ENCODE results near the gene BTBD18.

The BTBD18 gene

DNA sequence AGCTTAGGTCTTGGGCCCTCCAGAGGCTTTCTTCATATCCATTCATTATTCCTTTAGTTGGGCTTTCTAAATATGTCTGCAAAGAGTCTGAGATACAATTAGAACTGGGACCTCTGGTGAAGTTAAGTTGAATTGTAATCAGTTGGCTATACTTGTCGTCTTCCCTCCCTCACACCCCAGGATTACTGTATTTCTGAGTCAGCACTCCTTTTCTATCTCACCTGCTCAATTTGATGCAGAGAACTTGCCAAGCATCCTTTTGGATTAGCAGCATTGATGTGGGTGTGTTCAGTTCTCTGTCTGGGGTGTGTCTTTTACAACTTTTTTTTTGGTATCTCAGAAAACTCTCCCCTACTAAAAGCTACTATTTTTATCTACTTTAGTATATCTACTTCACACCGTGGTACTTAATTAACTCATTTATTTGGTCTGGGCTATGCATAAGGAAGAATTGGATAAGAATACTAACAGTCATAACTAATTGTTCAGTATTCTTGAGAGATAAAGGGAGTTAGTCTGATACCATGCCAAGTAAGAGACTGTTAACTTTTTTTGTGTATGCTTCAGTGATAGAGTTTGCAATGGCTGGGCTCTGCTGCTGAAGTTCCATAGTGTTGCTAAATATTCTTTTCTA lies 25.1 kb upstream of the BTBD18 start:
- DNase-seq (ENCODE audit: low spot score): no peak

DNA sequence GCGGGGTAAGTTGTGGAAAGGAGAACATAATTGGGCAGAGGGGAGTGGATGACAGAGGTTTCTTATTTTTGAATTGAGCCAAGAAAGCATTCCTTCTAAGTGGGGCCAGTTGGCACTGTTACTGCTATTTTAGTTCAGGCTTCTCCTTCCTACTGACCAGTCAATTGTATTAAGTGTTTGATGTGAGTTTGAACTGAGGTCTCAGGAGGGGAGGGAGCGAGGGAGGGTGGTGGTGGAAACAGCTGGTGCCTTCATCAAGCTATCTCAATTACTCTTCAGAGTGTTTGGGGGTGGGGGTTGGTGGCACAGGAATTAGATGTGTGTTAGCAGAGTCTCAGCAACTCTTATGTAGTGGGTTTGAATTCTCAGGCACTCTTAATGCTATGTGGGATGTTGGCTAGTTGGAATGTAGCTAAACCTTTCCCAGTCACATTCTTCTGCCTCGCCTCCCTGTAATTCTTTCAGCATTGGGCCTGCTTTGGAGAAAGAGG lies 24.5 kb upstream of the BTBD18 start:
- DNase-seq (ENCODE audit: low spot score): no peak

DNA sequence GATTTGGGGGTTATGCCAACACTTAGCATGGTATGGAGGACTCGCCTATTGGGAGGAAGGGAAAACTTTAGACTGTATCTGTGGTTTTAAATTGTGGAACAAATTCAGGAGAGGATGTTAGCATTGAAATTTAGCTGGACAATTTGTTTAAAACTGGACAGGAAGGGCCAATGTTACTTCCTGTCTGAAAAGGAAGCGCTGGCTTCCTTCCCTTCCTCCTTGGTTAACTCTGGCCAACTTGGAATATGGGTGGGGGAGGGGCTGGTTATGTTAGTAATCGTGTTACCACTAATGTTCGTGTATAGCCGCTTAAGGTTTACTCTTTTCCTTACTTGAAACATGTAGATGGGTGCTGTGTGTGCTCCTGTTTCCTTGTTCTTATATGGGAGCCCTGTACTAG lies 23.9 kb upstream of the BTBD18 start:
- DNase-seq (ENCODE audit: low spot score): no peak

DNA sequence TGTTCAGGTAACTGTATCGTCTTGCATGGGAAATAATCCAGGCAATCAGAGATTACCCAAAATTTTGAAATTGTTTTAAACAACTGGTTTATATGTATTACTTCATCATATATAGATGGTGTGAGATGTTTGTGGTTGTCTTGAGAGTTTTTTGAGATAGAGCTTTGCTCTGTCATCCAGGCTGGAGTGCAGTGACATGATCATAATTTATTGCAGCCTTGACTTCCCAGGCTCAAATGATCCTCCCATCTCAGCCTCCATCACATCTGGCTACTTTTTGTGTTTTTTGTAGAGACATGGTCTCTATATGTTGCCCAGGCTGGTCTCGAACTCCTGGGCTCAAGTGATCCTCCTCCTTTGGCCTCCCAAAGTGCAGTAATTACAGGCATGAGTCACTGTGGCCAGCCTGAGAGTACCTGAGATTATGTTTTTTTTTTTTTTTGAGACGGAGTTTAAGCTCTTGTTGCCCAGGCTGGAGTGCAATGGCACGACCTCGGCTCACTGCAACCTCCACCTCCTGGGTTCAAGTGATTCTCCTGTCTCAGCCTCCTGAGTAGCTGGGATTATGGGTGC lies 21.5 kb upstream of the BTBD18 start:
- DNase-seq (ENCODE audit: low spot score): no peak

DNA sequence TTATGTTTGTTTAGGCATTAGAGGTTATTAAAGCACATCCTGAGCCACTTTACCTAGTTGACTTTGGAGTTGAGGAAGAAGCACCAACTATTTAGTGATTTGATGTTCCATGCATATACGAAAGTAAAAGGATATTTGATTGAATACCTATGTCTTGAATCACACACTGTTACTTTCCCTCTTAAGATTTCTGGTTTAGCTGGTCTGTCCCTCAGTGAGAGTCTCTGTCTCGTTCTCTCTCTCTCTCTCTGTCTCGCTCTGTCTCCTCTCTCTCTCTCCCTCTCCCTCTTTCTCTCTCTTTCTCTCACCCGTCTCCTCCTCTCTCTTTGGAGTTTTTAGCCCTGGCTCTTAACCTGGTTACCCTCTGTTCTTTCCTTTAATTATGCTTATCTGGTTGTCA lies 20.9 kb upstream of the BTBD18 start:
- no peak for DNase-seq (ENCODE audit: low spot score)

DNA sequence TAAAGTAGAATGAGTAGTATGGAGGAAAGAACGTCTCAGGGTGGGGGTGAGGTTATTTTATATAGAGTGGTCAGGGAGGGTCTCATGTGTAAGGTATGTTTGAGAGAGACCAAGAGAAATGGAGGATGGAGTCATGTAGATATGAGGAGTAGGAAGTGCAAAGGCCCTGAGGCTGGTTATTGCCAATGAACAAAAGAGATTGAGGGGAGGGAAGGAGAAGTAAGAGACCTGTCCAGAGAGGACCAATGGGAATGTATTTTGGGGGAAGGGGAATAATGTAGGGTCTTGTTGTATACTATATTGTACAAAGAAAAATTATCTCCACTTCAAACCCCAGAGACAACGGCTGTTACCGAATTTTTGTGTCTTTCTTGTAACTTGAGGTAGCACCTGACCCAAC lies 19.7 kb upstream of the BTBD18 start:
- no peak for DNase-seq (ENCODE audit: low spot score)

DNA sequence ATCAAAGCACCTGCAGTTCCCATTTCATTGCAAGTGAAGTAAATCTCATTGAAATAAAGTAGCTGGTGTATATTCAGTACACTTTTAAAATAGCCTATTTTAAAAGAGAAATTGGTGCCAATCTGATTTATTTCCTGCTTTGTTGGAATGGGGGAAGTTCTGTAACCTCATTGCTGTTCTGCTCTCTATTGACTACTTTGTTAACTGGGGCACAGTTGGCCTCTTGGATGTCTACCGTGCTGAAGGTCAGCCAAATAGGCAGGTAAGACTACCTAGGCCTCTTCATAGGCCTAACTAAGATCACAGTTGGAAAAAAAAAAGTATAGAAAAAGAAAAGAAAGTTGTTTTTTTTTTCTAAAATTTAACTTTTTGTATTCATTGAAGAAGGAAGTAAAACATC lies 19.2 kb upstream of the BTBD18 start:
- no peak for DNase-seq (ENCODE audit: low spot score)

DNA sequence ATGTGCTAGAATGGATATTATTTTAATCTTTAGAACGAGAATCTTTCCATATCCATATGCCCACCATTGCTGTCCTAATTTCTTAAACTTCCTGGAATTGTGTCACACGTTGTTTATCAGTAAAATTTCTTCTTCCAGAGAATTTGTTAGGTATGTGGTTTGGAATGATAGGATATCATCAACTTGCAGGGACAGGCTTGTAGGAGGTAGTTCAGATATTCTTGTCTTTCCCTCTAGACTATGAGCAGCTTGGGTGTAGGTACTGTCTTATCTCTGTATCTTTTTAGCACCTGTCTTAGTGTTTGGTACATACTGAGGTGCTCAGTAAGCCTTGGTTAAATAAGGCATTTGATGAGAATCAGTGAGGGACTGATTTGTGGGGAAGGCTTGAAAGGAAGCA lies 13.4 kb upstream of the BTBD18 start:
- no peak for DNase-seq (ENCODE audit: low spot score)

DNA sequence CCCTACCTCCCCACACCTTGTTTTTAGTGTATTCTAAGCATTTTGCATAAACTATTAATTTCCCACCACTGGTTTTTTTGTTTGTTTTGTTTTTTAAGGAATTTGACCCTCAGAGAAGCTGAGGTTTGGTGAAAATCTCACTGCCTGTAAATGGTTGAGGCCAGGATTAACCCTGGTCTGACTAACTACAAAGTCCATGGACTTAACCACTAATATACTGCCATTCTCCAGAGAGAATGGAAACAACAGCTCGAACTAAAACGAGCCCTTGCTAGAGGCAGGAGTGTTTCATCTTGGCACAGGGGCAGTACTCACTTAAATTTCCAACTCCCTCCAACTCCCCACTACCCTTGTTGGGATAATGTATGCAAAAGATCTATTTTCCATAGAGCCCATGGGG lies 12.9 kb upstream of the BTBD18 start:
- no peak for DNase-seq (ENCODE audit: low spot score)

DNA sequence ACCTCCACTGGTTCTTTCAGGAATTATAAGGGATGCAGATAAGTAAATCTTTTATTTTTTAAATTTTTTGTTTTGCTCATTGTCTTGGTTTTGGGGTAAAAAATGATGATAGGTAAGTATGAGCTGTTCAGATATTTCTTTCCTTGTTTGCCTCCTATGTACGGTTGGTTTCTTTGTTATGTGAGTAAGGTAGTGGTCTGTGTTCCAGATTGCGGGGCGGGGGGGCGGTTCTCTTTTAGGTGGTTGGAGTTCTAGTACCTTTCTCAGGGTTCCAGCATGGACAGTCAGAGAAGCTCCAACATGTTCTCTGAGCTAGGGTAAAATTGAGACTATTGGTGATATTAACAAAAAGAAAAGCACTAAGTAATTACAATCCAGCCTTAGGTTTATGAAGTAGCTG lies 12.4 kb upstream of the BTBD18 start:
- no peak for DNase-seq (ENCODE audit: low spot score)

DNA sequence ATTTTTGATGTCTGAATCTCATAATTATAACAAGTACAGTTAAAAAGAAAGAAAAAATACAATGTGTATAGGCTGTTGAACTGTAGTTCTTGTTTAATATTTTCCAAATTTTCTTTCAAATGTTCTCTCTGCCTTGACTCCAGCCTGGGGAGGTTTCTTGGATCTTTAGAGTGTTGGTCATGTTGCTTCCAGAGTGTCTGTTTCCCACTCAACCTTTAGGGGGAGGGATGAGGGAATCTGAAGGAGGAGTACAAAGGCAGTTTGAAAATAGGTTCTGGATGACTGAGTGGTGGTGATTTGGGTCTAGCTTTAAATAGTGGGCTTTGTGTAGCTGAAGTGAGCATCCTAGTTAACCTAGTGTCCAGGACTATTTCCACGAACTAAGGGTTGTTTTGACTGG lies 11.9 kb upstream of the BTBD18 start:
- DNase-seq (ENCODE audit: low spot score): peak; percentile 46

DNA sequence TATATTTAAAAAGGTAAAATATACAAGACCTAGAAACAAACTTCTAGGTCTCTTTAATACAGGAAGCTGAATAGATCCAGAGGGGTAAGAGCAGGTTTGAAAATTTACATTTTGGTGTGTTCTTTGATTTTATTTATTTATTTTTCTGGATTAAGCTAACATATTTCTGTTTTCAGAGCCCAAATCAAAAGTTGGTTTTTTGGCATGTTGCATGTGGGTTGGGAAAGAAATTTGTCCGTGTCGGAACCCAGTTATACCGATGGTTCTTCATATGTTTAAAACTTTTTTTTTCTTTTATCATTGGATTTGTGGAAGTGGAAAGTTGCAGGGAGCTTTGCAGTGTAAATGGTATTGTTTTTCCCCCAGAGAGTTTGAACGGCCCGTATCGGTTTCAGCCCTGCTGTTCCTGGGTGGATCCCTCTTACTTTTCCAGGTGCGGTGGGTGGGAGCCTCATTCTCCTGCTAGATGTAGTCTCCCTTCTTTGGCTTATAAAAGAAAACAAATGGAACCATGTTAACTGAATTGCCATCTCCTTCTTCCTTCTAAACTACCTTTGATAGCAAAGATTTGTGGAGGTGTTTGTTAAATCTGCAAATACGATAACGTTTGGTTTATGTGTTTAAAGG lies 10.7 kb upstream of the BTBD18 start:
- DNase-seq (ENCODE audit: low spot score): no peak

DNA sequence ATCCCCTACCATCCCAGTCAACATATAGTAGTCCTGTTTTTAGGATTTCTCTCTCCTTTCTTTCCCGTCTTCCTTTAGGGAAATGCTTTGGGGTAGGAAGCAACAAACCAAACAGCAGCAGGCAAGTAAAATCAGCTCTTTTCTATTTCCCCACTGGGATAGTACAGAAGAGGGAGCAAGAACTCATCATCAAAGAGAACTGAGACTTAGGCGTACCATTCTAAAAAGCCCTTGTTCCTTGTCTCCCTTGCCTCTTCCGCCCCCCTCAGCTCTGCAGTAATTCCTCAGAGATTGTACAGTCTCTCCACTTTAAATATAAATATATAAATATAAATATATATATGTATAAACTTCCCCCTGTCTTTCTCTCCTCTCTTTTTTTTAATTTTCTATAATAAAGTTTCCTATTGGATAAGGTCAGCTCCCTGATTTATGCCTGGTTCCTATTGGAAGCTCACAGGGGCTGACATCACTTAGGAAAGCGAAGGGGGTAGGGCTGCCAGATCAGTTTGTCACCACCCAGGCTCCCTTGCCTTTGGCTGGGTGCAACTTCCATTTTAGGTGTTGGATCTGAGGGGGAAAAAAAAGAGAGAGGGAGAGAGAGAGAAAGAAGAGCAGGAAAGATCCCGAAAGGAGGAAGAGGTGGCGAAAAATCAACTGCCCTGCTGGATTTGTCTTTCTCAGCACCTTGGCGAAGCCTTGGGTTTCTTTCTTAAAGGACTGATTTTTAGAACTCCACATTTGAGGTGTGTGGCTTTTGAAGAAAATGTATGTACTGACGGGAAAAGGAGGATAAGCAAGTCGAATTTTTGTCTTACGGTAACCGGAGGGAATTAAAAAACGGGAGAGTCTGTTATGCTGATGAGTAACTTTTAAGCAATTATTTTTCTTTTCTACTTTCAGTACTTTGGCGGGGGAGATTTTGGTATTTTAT lies 9.9 kb upstream of the BTBD18 start, which contains the start of gene CTNND1:
Gene CTNND1, plus strand, starts transcription at position 502 of the 934 bp plus-strand sequence. CDS start 29,677 bp downstream, outside the sequence.
- peak; percentile 97 for DNase-seq (ENCODE audit: low spot score)

DNA sequence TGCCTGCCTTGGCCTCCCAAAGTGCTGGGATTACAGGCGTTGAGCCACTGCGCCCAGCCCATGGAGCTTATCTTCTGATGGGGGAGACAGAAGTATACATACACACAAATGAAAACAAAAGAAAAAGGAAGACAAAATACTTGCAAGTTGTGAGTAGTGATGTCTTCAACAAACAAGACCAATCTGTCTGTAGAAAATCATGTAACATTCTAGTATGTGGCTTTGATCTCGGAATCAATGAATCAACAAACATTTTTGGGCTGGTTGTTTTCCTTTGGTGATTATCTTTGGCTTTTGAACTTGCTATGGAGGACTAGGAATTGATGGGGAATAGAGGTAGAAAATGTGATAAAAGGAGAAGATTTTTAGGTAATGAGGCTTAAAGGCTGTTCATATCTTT lies 6.6 kb upstream of the BTBD18 start:
- DNase-seq (ENCODE audit: low spot score): no peak

DNA sequence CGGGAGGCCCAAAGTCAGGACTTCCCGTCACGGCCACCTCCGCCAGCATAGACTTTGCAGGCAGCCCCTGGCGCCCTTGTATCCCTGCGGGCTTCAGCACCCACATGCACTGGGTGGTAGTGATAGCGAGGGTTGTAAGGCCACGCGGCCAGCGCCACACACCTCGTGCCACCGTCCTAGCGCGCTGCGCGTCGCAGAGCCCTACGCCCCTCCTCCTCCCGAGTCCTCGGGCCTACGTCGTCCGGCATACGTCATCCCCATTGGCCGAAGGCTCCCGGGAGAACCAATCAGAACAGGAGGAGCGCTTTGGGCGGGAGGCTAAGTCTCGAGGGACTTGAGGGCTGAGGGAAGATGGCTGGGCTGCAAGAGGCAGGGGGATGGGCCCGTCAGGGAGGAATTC lies 1.3 kb upstream of the BTBD18 start:
- DNase-seq (ENCODE audit: low spot score): no peak

DNA sequence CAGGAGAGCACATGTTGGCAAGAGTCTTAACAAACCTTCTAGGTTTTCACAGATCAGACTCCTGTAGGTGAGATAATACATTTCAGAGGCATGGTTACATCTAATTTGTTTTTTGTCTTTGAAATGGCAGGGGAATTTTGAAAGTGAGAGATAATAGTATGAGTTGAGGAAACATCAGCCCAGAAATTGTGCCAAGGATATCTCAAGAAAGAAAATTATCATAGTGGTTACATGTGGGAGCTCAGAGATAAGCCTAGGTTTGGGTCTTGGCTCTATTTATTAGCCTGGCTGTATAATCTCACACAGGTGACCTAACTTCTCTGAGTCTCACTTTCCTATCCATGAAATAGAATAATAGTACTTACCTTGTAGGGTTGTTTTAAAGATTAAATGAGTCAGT lies 443 bp downstream of the BTBD18 start:
- DNase-seq (ENCODE audit: low spot score): no peak

DNA sequence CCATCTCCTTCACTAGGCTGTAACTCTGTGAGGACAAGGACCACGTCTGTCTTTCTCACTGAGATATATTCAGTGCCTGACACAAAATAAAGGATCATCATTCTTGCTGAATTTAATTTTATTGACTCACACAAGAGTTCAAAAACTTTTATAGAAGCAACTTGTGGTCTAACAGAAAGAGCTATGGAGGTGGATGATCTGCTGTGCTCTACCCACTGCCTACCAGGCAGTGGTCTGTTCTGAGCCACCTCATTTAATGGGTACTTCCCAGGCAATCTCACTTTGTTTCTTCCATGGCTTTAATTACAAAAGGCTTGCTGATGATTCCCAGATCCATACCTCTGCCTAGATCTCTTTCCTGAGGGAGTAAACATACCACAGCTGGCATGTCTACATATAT lies 4.7 kb downstream of the BTBD18 start:
- no peak for DNase-seq (ENCODE audit: low spot score)

DNA sequence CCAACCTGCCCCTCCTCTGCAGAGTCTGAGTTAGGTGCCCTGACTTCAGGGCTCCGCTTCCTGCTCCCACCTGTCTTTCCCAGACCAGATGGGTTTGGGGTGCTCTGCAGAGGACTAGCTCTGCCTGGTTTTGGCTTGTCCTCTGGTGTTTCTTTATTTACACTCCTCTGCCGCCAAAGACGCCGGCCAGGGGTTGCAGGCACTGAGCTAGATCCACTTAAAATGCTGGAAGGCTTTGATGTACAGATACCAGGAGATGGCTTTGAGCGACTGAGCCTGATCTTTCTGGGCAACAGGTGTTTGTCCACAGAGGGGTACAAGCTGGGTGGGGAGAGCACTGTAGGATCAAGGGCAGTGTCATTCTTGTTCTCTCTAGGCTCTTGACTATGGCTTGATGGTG lies 6.4 kb downstream of the BTBD18 start:
- no peak for DNase-seq (ENCODE audit: low spot score)

DNA sequence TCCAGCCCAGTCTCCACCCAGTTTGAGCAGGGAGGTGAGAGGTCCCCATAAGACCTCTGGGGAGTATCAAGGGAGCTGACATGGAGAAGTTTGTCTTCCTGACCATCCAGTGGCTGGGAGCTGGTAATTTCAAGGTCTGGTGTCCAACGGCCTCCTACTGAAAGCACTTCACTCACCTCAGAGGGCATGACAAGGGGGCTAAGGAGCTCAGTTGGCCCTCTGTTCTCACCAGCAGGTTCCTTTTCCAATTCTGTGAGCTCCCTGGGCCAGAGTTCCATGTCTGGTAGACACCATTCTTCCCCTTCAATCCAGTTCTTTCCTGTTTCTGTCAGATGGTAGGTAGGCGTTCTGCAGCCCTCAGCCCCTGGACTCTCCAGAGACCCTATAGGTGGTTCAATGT lies 7.3 kb downstream of the BTBD18 start:
- no peak for DNase-seq (ENCODE audit: low spot score)

DNA sequence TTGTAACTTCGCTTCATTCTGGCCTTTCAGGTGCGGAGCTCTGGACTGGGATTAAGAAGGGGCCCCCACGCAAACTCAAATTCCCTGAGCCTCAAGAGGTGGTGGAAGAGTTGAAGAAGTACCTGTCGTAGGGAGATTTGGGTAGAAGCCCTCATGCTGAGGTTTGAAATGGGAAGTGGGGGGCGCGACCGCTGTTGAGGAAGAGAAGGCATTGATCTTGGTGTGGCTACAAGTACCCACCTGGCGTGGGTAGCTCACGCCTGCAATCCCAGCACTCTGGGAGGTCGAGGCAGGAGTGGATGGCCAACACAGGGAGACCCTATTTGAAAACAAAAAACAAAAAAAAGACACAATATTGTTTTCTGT lies 9.5 kb downstream of the BTBD18 start:
- DNase-seq (ENCODE audit: low spot score): no peak

DNA sequence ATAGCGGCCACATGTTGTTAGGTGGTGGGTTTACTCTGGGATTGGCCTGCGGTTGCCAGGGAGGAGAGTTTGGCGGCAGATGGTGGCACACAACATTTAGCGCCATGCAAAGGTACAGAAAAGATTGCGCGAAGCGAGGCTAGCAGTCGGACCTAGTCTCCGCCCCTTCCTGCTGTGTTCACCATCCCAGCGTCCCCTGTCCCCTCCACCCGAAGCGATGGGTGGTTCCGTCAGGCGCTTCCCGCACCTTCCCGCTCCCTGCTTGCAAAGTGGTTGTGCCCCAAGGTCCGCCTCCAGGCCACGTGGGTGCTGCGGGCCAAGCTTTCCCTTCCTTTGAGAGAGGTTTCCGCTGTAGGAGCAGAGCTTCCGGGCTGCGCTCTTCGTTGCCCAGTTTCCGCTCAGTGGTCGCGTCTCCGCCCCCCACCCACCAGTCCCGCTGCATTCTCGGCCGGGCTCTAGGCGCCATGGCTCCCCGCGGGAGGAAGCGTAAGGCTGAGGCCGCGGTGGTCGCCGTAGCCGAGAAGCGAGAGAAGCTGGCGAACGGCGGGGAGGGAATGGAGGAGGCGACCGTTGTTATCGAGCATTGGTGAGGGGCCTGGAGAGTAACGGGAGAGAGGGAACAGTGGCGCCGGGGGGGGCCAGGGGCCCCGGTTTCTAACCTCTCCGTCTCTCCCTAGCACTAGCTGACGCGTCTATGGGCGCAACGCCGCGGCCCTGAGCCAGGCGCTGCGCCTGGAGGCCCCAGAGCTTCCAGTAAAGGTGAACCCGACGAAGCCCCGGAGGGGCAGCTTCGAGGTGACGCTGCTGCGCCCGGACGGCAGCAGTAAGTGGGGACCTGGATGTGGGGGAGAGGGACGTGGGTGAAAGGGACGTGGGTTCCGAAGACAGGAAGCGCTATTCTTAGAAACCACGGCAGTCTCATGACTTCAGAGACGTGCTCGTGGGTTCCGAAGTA lies 10.2 kb downstream of the BTBD18 start, which contains the start of gene SELENOH:
Gene SELENOH, plus strand, starts transcription at position 360 of the 955 bp plus-strand sequence. Its CDS starts 105 bp downstream, at position 465.
- DNase-seq (ENCODE audit: low spot score): peak; percentile 99

Measured in SK-N-DZ (cell line).